Activated CD8-positive, alpha-beta memory T cell treated with anti-CD3 and anti-CD28 coated beads for 4 hours (primary cell): ENCODE measurements around the gene KRT81.
"Not testable (repeated sequence)": the region's sequence is repeated elsewhere in the genome, so short reads cannot be mapped to it uniquely, and the experiment has no call there.

Experiments
- DNase-seq, 2 donors: peaks; one replicate each; pipeline ENCODE4 v3.0.0-alpha.2; 2020; ENCODE audit warnings: low read depth in 2 of 2

KRT81 gene

DNA sequence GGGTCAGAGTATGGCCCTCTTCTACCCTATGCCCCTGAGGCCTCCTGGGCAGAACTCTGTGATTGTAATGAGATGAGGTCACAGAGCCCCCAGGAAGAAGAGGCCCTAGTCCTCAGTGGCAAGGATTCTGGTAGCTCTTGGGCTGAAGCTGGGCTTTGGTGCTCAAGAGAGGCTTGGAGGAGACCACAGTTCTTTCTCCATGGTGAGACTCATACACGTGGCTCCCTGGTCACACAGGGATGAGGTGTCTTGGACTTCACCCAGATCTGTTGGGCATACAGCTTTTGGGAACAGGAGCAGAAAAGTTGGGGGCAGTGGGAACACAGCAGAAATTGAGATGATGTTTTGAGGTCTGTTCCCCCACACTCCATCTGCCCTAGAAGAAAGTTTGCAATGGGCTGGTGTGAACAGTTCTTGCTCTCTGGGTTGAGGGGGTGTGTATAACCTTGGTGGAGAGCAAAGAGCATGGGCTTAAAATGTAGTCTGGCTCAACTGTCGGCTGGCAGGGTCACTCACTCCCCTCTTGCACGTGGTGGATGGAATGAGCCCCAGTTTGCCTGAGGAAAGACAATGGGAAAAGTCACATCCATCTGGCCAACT is 16.7 kb downstream of the KRT81 start, which contains the start of gene KRT86:
Gene KRT86 (plus strand): TSS at position 125 of the 600 bp plus-strand sequence. CDS start 27,272 bp downstream, outside the sequence.
- DNase-seq = no peak

- DNase-seq = no peak
These were observed 20.2 kb downstream of the KRT81 start for GRCh38 chr12:52271158-52271557.

DNA sequence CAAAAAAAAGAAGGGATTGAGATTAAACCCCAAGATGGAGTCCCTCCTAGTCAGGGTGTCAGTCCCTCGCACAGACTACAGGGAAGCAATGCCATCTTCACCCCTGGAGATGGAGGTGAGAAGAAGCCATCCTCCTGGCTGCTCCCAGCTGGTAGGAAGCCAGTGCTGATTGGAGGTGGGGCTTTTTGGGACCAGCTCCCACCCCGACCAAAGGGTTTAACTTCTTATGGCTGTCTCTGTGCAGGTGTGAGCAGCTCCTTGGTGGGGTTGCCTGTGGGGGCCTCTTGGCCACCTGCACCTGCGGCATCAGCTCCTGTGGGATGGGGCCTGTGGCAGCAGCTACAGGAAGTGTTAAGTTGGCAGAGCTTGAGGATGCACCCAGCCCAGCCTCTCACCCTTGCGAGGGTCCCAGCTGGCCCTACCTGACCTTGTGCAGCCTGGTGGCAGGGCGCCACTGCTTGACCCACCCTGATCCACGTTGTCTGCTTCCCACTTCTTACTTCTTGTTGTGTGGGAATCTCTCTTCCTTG is 20.7 kb downstream of the KRT81 start:
- DNase-seq = no peak

DNA sequence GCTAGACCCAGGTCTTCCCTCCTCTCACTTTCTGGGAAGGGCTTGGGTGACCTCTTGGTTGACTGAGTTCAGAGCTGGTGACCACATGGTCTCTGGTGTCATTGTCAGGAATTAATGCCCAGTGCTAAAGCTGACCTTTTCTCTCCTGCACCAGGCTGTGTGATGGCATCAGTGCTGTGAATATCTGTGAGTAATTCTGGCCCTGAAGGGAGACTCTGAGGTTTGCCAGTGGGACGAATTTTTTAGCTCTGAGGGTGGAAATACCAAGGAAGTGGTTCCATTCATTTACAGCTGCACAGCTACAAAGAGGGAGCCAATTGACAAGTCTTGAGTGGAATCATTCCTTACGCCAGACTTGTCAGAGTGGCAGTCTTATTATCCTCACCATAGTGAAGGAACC is 23.1 kb downstream of the KRT81 start:
- no peak for DNase-seq

DNA sequence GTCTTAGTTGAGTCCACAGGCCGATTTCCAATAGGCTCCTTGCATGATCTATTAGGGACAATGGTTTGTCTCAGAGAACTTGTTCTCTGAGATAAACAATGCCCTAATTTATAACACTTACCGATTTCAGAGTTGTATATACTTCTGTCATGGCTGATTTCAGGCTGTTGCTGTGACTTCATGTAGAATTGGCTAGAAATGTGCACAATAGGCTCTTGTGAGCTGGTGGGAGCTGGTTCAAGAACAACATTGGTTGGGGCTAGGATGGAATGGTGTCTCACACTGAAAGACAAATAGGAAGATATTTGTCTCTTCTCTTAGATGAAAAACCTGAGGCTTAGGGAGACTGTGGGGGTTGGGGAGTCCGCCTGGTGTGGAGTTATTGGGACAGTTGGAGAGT is 23.6 kb downstream of the KRT81 start:
- DNase-seq = no peak

- no peak for DNase-seq
These were observed 24.1 kb downstream of the KRT81 start for GRCh38 chr12:52267266-52267665.

DNA sequence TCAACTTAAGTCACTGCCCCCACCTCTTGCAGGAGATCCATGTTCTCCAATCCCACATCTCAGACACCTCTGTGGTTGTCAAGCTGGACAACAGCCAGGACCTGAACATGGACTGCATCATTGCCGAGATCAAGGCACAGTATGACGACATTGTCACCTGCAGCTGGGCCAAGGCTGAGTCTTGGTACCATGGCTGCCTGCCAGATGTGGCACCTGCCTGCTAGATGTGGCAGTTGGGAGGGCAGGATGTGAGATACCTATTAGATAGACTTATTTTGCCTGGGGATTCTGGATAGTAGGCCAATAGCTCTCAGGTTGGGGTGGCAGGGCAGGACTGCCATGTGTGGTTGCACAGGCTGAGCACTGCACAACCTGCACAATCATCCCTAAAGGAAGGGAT is 24.8 kb downstream of the KRT81 start:
- DNase-seq = no peak

DNA sequence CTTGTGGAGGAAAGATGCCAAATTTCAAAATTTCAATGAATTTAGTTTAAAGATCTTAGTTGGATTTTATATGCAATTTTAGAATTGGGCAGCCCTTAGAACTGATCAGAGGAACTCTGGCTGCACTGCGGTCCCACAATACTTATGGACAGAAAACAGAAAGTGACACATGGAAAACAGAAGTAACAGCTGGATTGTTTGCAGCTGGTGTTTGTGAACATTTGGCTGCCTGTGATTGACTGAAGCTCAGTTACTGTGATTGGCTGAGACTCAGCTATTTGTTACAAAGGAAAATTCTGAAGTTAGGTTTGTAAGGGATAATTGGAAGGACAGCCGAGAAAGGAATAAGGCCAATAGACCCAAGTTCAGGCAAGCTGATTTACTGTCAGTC is 26.9 kb downstream of the KRT81 start:
- no peak for DNase-seq

GRCh38 chr12:52263761-52264434 is 27.4 kb downstream of the KRT81 start:
- DNase-seq = no peak

GRCh38 chr12:52262286-52262685 is 29.0 kb downstream of the KRT81 start:
- DNase-seq = no peak

- DNase-seq = no peak
These were observed 30.2 kb downstream of the KRT81 start for GRCh38 chr12:52261208-52261484.

- no peak for DNase-seq
These were observed 30.8 kb downstream of the KRT81 start for GRCh38 chr12:52260361-52261207.

- DNase-seq = no peak
These were observed 31.6 kb downstream of the KRT81 start for GRCh38 chr12:52259657-52260243.

GRCh38 chr12:52258335-52258901 is 32.9 kb downstream of the KRT81 start:
- DNase-seq = no peak

DNA sequence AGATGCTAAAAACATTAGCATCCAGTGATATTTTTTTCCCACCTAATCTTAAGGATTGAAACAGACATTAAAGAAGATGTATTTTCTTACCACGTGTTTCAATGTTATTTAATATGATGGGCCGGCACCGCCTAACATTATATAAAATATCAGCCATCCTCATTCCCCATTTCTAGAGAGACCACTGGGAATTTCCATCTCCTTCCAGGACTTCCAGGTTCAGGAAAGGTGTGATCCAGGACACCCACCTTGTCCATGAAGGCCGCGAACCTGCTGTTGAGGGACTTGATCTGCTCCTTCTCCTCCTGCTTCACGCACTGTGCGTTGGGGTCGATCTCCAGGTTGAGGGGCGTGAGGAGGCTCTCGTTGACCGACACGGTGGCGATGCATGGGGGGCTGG is 33.4 kb downstream of the KRT81 start:
- not testable (repeated sequence) for DNase-seq

GRCh38 chr12:52257074-52257551 is 34.2 kb downstream of the KRT81 start:
- no peak for DNase-seq

- DNase-seq = no peak
These were observed 34.8 kb downstream of the KRT81 start for GRCh38 chr12:52256584-52256935.

- no peak for DNase-seq
These were observed 35.3 kb downstream of the KRT81 start for GRCh38 chr12:52255926-52256583.

DNA sequence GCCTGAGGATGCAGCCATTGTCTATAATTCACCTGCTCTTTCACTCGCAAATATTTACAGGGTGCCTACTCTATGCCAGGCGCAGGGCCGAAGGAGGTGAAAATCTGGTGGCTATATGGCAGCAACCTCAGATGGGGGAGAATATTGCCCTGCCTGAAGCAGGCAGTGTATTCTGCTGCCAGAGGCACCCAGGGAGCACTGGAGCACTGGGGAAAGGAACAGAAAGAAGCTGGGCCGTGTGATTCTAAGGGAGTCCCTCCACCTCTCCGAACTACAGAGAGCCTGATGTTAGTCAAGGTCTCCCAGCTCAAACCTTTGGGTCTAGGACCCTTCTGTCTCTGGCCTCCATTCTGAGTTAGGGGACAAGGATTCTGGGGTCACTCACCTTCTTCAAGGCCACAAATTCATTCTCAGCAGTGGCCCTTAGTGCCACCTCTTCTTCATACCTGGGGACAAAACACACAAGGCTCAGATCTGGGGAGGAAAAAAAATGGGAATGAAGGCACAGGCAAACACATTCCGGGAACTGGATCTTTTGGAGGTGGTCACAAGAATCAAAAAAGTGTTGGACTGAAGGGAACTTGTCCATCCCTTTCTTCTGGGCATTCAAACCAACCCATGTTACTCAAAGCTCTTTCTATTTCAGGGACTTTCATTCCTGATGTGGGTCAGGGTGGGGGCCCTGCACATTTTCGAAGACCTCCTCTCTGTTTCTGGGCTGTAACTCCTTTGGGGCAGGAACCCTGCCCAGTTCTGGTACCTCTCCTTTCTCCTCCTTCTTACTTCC is 36.2 kb downstream of the KRT81 start:
- DNase-seq = no peak

DNA sequence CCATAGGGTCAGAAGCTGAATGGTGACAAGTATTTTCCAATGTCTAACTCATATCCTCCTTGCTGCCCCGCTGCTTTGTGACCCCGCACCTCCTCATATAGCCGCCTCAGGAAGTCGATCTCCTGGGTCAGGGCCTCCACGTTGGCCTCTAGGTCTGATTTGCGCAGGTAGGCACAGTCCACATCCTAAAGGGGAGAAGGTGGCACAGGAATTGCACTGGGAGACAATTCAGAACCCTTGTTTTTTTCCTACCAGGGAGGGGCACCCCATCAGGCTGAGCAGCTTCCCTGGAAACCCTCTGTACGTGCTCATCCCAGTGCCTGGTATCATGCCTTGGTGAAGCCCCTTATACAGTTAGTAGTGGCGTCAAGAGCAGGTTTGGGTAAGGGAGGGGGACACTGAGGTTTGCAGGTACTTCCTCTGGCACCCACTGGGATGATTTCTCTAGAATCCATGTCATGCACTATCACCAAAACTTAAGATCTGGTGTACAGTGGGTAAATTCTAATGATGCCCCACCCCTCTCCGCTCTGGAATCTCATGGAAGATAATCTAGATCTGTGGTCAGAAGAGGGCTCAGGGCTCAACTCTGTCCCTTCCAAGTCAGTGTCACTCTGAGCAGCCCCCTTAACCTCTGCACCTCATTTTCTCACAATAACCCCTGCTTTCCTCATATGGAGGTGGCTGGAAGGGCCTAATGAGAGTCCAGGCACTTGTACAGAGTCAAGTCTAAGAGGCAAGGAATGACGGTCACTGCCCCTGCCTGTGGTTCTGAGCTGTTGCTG is 37.0 kb downstream of the KRT81 start:
- no peak for DNase-seq
